Fibroblast of lung (primary cell): Measurements from ENCODE around the gene FSTL4.

Source experiments
- CTCF ChIP-seq, 2 donors: IDR thresholded peaks in 1 of 2; conservative IDR thresholded peaks in 1 of 2; 1 replicate in 1 of 2; 2 replicates in 1 of 2; pipeline ENCODE4 v1.5.1; 2011 to 2012; ENCODE audit warnings: low read length in 2 of 2, control low read depth in 1 of 2, inconsistent platforms in 1 of 2, low read depth in 1 of 2, mild to moderate bottlenecking in 1 of 2
- EZH2 ChIP-seq: IDR thresholded peaks from 2 replicates; pipeline ENCODE4 v1.5.1; 2012; ENCODE audit warnings: low read length, control low read depth, mild to moderate bottlenecking; ENCODE audit errors: missing control alignments

DNA sequence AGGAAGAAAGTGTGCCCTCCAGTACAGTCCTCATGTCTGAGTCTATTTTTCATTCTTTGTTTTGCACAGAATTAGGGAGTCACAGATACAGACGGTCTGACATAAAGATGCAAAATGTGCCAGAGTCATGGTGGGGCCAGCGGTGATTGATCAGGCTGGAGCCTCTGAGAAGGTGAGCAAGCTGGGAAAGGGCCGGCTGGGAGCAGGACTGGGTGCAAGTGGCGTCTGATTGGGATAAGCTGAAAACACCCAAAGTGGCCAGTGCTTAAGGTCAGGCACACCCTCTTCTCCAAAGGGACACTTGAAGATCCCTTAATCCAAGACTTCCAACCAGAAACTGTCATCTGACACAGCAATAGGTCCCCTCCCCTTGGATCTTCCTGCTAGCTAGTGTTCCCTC lies 32.6 kb downstream of the FSTL4 start:
- TF ChIP-seq CTCF (conservative IDR thresholded peaks at IDR 0.05 in 1 of 2, IDR thresholded peaks at IDR 0.05 in 1 of 2; ENCODE audit: low read depth in 1 of 2, low read length in 2 of 2) (no peak), EZH2 (no peak)
